Measurements from ENCODE around the gene FNBP1.

FNBP1 gene

DNA sequence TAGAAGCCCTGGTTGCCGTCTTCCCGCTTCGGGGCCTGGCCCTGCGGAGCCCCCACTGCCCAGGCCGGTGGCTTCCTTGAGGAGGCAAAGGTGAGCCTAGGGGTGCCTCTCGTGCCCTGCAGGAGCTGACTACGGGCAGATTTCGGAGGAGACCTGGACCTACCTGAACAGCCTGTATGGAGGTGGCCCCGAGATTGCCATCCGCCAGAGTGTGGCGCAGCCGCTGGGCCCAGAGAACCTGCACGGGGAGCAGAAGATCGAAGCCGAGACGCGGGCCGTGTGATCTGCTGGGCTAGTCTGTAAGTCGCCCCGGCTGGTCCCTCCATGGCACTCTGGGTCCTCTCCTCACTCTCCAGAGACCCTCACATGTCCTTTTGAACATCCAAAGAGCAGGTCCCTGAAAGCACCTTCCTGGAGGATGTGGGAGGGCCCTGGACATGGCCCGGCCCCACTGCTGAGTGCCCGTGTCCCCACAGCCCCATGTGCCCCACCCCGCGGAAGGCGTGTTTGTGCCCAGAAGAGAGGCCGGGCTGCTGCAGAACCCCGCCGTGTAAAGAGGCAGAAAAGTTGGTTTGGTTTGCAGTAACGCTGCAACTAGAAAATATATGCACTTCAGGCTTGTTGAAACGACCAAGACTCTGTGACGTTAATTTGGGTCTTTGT is 162.9 kb downstream of the FNBP1 start:
- FAIRE-seq (no peak), DNase-seq (ENCODE audit: low spot score) (no peak)

DNA sequence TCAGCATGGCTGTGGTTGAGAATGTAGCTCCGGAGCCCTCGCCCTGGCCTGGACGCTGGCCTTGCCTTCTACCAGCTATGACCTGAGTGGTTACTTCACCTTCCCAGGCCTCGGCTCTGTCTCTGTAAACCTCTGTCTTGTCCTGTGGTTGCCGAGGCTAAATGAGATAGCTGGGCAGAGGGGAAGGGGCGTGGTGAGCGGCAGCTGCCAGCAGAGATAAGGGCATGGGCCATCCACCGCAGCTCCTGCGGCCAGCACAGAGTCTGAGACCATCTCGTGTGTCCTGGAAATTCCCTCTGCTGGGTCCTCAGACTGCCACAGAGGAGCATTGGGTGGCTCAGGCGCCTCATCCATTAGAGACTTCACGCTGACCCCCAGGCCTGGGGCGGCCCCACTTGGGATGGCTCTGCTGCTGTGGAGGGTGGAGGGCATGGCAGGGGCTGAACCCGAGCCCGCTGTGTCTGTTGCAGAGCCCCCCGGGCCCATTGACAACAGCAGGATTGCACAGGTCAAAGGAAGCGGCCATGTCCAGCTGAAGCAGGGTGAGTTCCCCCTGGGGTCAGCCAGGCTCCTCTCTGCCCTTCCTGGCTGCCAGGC is 163.8 kb downstream of the FNBP1 start:
- no peak for DNase-seq (ENCODE audit: low spot score)
- no peak for FAIRE-seq

DNA sequence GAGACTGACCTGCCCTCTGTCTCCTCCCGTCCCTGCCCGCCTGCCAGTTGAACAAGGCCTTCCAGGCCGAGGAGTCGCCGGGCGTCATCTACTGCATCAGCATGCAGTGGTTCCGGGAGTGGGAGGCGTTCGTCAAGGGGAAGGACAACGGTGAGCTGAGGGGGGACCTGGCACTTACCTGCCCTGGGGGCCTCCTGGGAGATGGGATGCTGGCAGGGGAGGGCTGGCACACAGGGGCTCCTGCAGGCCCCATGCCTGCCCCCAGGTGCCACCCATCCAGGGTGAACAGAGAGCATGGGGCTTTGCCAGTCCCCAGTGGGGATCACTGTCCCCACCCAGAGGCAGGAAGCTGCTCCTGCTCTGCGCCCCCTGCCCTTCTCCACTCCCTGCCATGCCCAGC is 164.7 kb downstream of the FNBP1 start:
- FAIRE-seq (no peak), DNase-seq (ENCODE audit: low spot score) (no peak)

GRCh38 chr9:129876815-129877214 is 166.2 kb downstream of the FNBP1 start:
- no peak for DNase-seq (ENCODE audit: low spot score)
- no peak for FAIRE-seq

- no peak for DNase-seq (ENCODE audit: low spot score)
- FAIRE-seq, result no peak
These were observed 167.1 kb downstream of the FNBP1 start for GRCh38 chr9:129875687-129876395.

DNA sequence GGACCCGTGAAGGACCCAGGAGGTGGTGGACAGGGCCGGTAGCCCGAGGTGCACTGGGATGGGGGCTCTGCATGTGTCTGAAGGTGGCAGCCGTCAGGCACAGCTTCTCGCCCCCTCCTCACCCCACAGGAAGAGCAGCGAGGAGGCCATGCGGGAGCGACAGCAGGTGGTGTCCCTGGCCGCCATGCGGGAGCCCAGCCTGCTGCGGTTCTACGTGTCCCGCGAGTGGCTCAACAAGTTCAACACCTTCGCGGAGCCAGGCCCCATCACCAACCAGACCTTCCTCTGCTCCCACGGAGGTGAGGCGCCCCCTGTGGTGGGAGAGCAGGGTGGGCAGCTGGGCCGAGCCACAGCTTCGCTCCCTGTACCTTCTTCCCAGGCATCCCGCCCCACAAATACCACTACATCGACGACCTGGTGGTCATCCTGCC is 167.8 kb downstream of the FNBP1 start:
- no peak for DNase-seq (ENCODE audit: low spot score)
- FAIRE-seq, result no peak

GRCh38 chr9:129874261-129875101 is 168.5 kb downstream of the FNBP1 start:
- DNase-seq (ENCODE audit: low spot score) (no peak), FAIRE-seq (no peak)

- DNase-seq (ENCODE audit: low spot score), result no peak
- FAIRE-seq, result no peak
These were observed 169.3 kb downstream of the FNBP1 start for GRCh38 chr9:129873563-129874190.

- DNase-seq (ENCODE audit: low spot score) (no peak), FAIRE-seq (no peak)
These were observed 171.9 kb downstream of the FNBP1 start for GRCh38 chr9:129871046-129871445.

DNA sequence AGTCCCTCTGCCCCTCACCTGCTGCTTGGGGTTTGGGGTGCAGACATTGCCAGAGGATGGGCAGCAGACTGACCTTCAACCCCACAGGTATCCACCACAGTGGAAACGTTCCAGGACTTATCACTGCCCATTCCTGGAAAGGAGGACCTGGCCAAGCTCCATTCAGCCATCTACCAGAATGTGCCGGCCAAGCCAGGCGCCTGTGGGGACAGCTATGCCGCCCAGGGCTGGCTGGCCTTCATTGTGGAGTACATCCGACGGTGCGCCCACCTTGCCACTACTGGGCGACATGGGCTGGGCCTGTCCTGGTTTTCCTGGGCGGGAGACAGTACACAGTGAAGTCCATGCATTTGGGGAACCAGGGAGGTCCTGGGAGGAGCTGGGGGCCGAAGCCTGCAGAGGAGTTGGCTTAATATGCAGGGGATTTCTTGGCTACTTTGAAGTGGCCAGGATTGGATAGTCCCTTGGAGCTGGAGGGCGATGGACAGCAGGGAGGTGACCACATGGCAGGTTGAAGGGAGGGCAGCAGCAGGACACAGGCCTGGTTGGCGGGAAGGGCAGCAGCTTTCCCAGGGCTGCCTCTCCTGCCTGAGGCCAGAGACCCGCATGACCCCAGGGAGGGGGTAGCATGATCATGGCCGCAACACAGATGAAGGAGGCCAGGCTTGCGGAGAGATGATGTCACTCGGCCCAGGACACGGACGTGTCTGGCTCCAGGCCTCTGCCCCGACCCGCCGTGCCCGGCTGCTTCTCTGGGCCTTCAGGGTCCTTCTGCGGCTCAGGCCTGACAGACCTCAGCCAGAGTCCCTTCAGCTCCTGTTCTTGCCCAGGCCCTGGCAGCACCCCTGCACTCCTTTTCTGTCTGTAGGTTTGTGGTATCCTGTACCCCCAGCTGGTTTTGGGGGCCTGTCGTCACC is 173.1 kb downstream of the FNBP1 start:
- DNase-seq (ENCODE audit: low spot score), result no peak
- no peak for FAIRE-seq

GRCh38 chr9:129868872-129869486 is 174.0 kb downstream of the FNBP1 start:
- DNase-seq (ENCODE audit: low spot score) (no peak), FAIRE-seq (no peak)

DNA sequence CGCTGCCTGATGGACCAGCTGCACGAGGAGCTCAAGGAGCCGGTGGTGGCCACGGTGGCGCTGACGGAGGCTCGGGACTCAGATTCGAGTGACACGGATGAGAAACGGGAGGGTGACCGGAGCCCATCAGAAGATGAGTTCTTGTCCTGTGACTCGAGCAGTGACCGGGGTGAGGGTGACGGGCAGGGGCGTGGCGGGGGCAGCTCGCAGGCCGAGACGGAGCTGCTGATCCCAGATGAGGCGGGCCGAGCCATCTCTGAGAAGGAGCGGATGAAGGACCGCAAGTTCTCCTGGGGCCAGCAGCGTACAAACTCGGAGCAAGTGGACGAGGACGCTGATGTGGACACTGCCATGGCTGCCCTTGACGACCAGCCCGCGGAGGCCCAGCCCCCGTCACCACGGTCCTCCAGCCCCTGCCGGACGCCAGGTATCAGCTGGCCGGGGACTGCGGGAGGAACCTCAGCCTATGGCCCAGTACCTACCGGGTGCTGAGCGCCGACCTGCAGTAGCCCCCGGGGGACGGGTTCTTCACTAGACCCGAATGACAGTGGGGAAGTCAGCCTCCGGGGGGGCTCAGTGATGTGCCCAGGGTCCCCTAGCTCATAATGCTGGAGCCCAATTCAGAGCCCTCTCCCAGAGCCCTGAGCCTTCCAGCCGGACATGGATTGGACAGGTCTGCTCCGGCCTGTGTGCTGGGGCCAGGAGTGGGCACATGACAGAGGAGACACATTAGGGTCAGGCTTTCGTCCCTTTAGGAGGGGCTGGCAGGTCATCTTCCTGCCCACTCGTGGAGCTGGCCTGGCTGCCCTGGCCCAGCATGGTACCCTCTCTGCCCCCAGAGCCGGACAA is 174.7 kb downstream of the FNBP1 start:
- no peak for FAIRE-seq
- DNase-seq (ENCODE audit: low spot score), result no peak

DNA sequence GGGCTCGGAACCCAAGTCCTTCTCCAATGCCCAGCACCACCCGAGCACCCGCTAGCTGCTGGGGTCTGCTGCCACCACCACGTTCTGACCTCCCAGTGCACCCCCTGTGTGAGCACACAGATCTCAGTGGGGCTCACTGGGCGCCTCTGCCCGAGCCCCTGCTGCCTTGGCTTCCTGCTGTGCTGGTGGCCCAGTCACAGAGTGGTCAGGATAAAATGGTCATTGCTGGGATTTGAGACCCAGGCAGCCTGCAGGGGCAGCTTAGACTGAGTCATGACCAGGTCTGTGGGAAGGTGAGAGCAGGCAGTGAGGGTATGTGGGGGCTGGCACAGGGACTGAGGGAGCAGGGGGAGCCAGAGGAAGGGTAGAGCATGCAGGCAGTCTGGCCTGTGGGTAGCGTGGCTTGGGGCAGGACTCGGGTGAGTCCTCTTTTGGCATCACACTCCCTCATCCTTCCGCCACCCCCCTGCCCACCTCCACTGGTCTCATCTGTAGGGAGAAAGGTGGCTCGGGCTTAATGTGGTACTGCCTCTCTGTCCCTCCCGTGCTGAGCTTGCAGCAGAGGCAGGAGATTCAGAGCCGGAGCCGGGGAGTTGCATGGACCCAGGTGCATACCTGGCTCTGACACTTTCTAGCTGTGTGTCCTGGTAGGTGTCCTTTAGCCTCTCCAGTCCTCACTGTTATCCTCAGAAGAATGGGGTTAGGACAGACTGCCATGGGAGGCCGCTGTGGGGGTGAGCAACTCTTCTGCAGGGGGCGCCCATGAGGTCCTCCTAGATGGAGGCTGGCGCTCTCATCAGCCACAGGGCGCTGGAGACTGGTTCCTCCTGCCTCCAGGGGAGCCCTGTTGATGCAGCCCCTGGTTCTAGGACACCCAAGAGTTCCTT is 175.6 kb downstream of the FNBP1 start:
- DNase-seq (ENCODE audit: low spot score), result no peak
- no peak for FAIRE-seq

DNA sequence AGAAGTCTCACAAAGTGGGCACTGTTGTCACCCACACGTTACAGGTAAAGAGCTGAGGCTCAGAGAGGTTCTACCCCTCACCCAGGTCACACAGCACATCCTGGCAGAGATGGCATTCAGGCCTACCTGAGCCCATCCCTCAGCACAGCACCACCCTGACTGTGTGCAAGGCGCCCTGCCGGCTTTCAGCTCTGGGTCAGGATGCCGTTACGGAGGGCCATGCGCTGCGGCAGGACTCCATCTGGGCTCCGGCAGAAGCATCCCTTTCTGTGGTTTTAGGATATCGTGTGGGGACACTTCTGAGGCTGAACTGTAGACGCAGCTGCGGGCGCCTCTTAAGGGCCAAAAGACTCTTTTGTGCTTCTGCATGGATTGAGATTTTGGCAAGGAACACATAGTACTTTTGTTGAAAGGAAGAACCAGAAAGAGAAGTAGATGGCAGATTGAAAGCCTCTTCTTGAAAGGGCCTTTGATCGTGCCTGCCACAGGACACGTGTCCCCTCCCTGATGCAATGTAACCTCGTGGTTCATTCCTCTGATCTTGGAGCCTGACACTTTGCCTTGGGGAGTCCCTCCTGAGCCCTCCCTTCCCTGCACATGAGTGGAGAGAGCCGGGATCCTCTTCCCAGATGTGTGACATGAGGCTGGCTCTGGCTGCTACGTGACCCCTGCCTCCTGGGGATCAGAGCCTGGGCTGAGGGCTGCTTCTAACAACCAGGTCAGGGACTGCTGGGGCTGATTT is 176.4 kb downstream of the FNBP1 start:
- DNase-seq (ENCODE audit: low spot score) (no peak), FAIRE-seq (no peak)

- FAIRE-seq, result no peak
- no peak for DNase-seq (ENCODE audit: low spot score)
These were observed 177.2 kb downstream of the FNBP1 start for GRCh38 chr9:129865668-129866320.

- FAIRE-seq (no peak), DNase-seq (ENCODE audit: low spot score) (no peak)
These were observed 177.9 kb downstream of the FNBP1 start for GRCh38 chr9:129864991-129865647.

Measured in urothelium cell line (cell line).